A549 (cell line): ENCODE results near the gene PEF1.

Experiments
- CHD2 ChIP-seq: fragments of 150-350 bp; IDR thresholded peaks from 2 replicates; pipeline ENCODE4 v1.6.1; 2014; ENCODE audit warnings: low read length; ENCODE audit not compliant: partially characterized antibody
- CTCF ChIP-seq: fragments of >200 bp; sonication (Bioruptor Twin); formaldehyde crosslinking; IDR thresholded peaks from 3 replicates; pipeline ENCODE4 v1.5.1; 2016
- KDM1A ChIP-seq: fragments of 200-600 bp; sonication (generic); IDR thresholded peaks from 2 replicates; pipeline ENCODE4 v1.6.1; 2016; ENCODE audit warnings: low read depth, mild to moderate bottlenecking
- PBX3 ChIP-seq: IDR thresholded peaks from 2 replicates; pipeline ENCODE4 v1.6.1; 2012
- POLR2A ChIP-seq: IDR thresholded peaks from 2 replicates; pipeline ENCODE4 v1.6.1; 2012; ENCODE audit warnings: mild to moderate bottlenecking, low read length
- POLR2AphosphoS2 ChIP-seq: conservative IDR thresholded peaks from 2 replicates; pipeline ENCODE4 v1.6.1; 2012; ENCODE audit warnings: low read length, improper control_type of control experiment, inconsistent platforms

- TF ChIP-seq POLR2A (no peak), KDM1A (no peak), CTCF (no peak), PBX3 (no peak), CHD2 (no peak), POLR2AphosphoS2 (no peak)
Measured at GRCh38 chr1:31614414-31615005, 30.2 kb downstream of the PEF1 start.
